DND-41 (cell line): ENCODE results near the gene CALR3.

ENCODE experiments used
- EZH2 ChIP-seq: IDR thresholded peaks from 3 replicates; pipeline ENCODE4 v1.6.1; 2012; ENCODE audit warnings: borderline replicate concordance, low read depth, mild to moderate bottlenecking, moderate library complexity, low read length, inconsistent platforms; ENCODE audit not compliant: severe bottlenecking
- TF ChIP-seq, protein P1 (sequence below): IDR thresholded peaks from 2 replicates; pipeline ENCODE4 v1.5.1; 2012; ENCODE audit warnings: borderline replicate concordance, low read length, moderate library complexity, mild to moderate bottlenecking; ENCODE audit not compliant: poor library complexity, severe bottlenecking; ENCODE audit errors: extremely low read depth

DNA sequence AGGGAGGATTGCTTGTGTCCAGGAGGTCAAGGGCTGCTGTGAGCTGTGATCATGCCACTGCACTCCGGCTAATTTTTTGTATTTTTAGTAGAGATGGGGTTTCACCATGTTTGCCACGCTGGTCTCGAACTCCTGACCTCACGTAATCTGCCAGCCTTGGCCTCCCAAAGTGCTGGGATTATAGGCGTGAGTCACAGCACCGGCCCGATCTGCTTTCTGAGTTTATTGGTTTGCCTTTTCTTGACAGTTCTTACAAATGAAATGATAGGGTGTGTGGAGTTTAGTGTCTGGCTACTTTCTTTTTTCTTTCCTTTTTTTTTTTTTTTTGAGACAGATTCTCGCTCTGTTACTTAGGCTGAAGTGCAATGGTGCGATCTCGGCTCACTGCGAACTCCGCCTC lies 1.1 kb upstream of the CALR3 start:
- TF ChIP-seq, protein P1, sequence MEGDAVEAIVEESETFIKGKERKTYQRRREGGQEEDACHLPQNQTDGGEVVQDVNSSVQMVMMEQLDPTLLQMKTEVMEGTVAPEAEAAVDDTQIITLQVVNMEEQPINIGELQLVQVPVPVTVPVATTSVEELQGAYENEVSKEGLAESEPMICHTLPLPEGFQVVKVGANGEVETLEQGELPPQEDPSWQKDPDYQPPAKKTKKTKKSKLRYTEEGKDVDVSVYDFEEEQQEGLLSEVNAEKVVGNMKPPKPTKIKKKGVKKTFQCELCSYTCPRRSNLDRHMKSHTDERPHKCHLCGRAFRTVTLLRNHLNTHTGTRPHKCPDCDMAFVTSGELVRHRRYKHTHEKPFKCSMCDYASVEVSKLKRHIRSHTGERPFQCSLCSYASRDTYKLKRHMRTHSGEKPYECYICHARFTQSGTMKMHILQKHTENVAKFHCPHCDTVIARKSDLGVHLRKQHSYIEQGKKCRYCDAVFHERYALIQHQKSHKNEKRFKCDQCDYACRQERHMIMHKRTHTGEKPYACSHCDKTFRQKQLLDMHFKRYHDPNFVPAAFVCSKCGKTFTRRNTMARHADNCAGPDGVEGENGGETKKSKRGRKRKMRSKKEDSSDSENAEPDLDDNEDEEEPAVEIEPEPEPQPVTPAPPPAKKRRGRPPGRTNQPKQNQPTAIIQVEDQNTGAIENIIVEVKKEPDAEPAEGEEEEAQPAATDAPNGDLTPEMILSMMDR, result no peak
- TF ChIP-seq EZH2, result no peak
